Stimulated activated CD4-positive, alpha-beta T cell treated with anti-CD3 and anti-CD28 coated beads, Interleukin-12 subunit alpha, Interleukin-12 subunit beta, amount 100 ng/mL, for 24 hours (primary cell): ENCODE measurements around the gene PSMF1.
"Not testable (repeated sequence)": the region's sequence is repeated elsewhere in the genome, so short reads cannot be mapped to it uniquely, and the experiment has no call there.

Source experiments
- DNase-seq, 2 experiments: peaks; one replicate each; pipeline ENCODE4 v3.0.0-alpha.2; 2020; ENCODE audit warnings: low read depth in 2 of 2

Gene PSMF1

GRCh38 chr20:1215386-1216170 lies 97.2 kb downstream of the PSMF1 start:
- peak; percentile 32 to 53 for DNase-seq

GRCh38 chr20:1216527-1217427 lies 98.4 kb downstream of the PSMF1 start:
- DNase-seq = not testable (repeated sequence)
